SH-SY5Y (cell line): Measurements from ENCODE around the gene RAD51B.

Experiments
- GATA2 ChIP-seq: IDR thresholded peaks from 2 replicates; pipeline ENCODE4 v1.6.1; 2011; ENCODE audit warnings: mild to moderate bottlenecking, low read depth, low read length
- GATA3 ChIP-seq: IDR thresholded peaks from 2 replicates; pipeline ENCODE4 v1.6.1; 2011; ENCODE audit warnings: low read depth, mild to moderate bottlenecking, low read length, moderate library complexity

RAD51B gene

DNA sequence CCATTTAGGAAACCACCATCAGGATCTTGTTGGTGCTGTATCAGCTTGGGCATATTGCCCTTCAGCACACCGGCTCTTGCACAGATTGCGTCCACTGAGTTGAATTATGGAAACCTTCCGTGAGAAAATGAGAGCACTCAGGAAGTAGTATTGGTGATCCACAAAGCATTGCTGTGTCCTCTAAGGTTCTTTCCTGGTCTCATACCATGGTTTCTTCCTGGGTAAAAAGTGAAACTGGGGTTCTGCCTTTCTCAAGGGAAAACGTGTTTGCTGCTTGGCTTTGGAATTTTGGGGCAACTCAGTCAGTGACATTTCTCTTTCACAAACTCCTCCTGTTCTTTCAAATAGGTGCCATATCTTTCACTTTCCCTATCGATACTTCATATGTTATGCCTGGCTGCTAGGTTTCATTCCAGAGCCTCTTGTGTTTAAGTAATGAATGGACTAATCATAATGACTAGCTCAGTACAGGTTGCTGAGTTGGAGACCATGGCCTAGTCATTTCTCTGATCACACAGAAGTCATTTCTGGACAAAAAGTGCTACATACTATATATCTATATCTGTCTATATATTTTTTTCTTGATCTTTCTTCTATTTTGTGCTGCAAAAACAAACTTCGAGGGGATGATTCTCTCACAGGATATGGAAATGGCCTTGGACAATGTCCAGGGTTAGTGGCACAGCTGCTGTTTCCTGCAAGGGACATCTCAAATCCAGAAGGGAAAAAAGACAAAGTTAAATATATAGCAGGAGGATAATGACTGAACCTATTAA lies 549.9 kb downstream of the RAD51B start:
- TF ChIP-seq GATA2 = no peak
- TF ChIP-seq GATA3 = no peak

DNA sequence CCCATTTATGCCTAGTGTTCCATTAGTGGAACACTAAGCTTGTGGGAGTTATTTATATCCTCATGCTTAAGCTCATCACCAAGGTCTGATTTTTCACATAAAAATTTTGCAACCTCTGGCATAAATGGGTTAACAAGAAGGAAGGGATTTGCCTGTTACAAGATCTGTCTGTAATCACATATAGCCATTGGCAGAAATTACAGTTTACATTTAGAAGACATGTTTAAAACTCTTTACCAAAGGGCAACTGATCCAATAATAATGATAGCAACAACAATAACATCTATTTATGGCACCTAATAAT lies 550.4 kb downstream of the RAD51B start:
- no peak for TF ChIP-seq GATA3
- no peak for TF ChIP-seq GATA2

DNA sequence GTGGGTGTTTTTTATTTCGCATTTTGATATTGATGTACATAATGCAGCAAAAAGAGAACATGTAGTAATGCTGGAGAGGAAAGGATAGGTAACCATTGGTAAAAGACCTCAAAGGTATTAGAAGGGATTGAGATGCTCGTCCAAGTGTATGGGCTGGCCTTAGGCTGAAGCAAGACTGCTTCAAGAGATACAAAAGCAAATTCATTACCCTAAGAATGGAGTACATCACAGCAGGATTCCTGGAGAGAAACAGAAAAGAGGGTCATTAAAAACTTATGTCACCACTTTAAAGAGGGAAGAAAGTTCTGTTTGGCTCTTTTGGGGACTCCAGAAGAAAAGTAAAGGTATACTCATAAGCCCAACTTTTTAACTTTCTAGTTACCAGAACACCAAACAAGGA lies 552.8 kb downstream of the RAD51B start:
- TF ChIP-seq GATA2 (no peak), GATA3 (no peak)

DNA sequence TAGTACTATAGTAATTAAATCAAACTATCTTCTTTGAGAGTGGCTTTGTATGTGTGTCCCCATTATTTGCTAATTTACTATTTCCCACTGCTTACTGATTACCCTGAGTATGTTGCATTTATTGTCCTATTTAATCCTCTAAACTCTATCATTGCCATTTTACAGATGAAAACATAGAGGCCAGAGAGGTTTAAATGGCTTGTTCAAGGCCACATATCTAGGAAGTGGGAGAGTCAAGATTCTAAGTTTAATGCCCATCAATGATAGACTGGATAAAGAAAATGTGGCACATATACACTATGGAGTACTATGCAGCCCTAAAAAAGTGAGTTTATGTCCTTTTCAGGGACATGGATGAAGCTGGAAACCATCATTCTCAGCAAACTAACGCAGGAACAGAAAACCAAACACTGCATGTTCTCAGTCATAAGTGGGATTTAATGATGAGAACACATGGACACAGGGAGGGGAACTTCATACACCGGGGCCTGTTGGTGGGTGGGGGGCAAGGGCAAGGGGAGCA lies 553.6 kb downstream of the RAD51B start:
- TF ChIP-seq GATA2 = no peak
- TF ChIP-seq GATA3 = no peak

DNA sequence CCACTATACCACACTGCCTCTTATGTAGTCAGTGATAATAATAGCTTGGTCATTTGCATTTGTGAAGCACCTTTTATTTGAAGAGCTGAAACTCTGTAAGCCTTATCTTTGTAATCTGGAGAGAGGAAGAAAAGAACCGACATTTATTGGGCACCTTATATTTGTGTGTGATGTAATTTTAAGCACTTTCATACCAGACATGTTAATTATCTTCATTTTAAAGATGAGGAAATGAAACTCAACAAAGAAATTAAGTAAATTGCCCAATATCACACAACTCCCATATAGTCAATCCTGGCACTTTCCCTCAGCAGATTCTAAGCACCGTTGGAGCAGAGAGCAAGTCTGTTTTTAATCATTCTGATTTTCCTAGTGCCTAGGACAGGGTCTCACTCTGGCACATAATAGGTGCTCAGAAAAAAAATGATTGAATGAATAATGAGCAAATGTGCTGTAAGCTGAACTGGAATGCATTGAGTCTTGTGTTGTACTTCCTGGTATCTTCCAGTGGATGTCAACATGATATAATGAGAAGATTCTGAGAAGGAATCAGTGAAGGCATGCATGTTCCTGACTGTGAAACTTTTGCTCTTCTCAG lies 554.4 kb downstream of the RAD51B start:
- TF ChIP-seq GATA2 = no peak
- TF ChIP-seq GATA3 = 0 out of 2 replicates have a peak, but pooled peaks have one; percentile 26

DNA sequence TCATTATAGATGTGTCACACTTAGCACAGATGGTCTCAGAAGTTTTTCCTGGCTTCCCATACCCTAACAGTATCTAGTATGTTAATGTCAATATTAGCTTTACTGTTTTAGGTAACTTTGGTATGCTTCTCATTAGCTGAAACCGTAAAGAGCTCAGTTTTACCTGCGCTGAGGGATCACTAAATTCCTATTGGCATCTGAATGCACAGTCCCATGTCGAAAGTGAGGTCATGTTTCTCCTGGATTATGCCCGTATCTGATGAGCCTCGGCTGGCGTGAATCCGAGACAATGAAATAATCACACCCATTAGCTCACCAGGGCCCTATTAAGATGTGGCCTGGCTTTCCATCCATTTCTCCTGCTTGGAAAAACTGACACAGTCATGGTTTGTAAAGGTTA lies 555.1 kb downstream of the RAD51B start:
- TF ChIP-seq GATA2 (peak; percentile 75), GATA3 (no peak)

DNA sequence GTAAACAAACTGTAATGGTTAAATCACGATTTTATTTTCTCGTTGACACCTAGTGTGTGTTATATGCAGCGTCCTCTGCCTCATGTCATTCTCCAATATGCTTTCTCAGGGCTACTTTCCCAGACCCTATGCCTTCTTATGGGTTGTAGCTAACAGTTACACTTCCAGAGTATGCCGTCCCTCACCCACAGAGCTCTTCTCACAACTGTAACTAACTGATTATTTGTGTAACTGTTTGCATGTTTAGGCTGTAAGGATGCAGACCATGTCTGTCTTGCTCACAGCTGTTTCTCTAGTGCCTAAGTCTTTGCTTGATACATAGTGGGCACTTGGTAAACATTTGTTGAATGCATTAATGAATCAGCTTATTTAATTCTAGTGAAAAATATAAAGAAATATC lies 555.8 kb downstream of the RAD51B start:
- no peak for TF ChIP-seq GATA3
- no peak for TF ChIP-seq GATA2

DNA sequence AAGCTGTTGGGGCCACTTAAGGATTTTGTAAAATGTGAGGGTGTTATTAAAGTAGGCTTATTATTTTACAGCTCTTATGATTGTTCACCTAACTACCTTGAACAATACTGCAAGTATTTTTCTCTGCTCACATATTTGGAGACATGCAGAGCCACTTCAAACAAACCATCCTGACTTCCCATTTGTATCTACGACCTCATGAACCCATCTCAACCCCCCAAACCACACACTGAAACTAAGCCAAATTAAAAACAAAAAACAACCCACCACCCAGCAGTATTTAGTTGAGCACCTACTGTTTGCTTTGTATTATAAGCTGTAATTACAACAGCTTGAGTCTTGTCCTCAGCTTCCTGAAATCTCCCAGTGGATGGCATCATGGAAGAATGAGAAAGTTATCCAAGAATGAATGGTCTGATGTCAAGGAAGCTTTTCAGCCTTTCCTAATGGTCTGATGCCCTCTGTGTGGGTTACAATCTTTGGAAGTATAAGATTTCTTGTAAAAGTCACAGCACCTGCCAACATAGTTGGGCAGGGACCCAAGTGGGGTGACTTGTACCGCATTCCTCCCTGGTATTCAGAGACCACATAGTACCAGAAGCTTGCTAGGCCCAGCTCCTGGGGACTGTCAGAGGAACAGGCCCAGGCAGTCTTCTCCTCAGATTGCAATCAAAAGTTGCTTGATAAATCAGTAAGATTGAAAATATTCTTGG lies 556.6 kb downstream of the RAD51B start:
- TF ChIP-seq GATA2 = no peak
- TF ChIP-seq GATA3 = no peak

DNA sequence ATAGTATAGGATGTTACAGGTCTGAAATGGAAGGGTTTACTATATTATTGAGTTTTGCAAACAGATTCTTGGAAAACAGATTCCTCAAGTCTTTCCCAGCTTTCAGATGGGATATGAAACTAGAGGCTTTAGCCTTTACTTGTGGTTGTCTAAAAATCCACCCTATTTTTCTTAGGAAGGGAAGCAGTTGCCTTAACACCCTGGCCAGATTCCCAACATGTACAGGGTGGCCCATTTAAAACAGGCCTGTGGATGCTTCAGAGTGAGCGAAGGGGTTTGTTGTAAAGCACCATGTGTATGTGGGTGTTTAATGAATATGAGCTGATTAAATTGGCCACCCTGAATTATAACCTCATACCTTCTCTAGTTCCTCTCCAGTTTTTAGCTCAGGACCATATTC lies 557.4 kb downstream of the RAD51B start:
- TF ChIP-seq GATA3 = no peak
- TF ChIP-seq GATA2 = no peak

DNA sequence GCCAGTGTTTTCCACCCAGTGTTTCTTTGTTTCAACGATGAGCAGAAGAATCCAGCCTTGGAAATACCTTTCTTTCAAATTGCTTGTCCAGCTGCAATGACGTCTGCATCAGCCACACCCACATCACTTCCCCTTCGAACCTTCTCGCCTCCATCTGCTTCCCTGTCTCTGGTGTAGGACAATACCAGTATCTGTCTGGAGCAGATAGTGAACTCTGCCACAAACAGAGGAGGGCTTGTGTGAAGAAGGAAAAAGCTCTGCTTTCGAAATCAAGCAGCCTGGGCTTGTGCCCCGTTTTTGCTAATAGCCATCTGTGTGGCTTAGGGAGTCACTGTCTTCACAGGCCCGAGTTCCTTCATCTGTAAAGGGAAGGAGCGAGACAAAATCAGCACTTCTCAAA lies 557.9 kb downstream of the RAD51B start:
- TF ChIP-seq GATA3 (no peak), GATA2 (no peak)

DNA sequence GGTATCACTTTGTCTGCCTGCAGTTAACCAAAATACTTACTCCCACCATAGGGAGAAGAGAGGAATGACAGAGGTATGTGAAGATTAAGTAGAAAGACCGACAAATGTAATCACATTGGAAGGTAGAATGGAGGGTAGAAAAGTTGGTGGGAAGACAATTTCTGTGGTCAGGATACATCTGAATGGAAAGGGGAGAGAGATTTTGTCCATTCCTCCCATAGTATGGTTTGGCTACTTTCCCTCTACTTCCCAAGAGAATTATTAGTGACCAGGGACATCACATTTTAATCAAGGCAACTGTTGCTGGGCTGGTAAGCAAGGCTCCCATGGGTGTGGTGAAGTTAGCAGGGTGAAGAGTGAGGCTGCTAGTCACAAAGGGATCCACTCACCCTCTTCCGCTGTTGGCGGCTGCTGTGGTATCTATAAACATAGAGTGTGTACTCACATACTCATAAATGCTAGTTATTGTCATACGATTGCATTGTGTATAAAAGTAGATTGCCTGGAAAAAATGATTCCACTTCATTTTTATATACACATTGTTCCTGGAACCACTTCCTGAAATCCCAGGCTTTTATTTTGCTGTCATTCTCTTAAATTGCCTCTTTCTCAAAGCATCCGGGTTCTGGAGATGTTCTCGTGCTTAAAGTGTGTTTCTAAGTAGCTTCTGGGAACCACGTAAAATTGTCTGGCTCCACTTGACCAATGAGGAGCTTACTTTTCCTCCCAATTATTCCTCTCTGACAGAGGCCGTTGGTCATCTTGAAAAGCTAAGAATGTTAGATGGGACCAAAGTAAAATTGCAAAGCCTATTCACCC lies 560.1 kb downstream of the RAD51B start:
- TF ChIP-seq GATA3 (no peak), GATA2 (no peak)

DNA sequence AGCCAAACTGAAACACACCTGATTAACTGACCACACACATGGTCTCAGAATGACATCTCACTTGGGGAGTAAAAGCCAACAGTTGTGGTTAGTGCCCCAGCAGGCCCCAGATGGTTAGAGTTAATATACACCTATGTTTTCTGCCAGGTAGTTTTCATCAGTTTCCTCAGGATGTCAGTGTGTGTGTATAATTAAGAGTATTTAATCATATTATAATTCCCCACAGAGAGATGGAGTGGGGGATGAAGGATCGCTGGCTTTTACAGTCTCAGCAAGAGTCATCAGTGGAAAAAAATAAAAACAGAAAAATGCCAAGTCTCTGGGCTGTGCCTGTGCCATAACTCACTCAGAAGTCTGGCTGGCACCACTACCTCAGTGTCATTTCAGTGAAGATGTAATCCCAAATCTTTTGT lies 560.8 kb downstream of the RAD51B start:
- no peak for TF ChIP-seq GATA2
- no peak for TF ChIP-seq GATA3

DNA sequence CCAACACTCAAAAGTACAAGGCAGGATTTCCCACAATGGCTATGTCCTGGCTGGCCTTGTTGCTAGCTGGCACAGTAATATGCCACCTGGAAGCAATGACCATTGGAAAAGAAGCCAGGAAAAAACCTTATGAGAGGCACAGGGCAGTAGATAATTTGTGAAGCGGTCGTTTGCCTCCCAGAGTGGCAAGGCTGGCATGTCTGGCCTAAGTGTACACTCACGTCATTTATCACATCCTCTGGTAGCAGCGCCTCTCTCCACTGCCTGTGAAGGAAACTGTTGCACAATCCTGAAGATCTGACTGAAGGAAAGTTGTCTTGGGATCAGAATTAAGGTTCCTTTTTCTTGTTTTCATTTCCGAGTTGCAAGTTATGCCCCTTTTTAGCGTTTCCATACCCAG lies 564.8 kb downstream of the RAD51B start:
- TF ChIP-seq GATA3 (no peak), GATA2 (no peak)

DNA sequence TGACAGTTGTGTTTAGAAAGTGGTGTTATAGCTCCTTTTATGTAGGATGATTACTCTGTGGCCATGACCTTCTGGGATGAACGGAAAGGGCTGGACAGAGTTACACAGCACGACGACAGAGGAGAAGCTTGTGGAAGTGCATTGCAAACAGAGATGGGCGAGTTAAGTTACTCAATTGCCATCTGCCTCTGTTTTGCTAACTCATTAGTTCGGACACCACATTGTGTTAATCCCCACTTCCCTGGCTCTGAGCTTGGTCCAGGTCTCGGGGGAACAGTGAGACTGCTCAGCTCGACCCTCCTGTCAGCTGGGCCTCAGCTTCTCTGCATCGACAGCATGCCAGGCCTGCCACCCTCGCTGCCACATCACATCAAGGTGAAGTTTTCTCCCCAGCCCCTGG lies 565.3 kb downstream of the RAD51B start:
- TF ChIP-seq GATA3 = no peak
- TF ChIP-seq GATA2 = no peak
